ENCODE data around the gene XIRP1.

DNA sequence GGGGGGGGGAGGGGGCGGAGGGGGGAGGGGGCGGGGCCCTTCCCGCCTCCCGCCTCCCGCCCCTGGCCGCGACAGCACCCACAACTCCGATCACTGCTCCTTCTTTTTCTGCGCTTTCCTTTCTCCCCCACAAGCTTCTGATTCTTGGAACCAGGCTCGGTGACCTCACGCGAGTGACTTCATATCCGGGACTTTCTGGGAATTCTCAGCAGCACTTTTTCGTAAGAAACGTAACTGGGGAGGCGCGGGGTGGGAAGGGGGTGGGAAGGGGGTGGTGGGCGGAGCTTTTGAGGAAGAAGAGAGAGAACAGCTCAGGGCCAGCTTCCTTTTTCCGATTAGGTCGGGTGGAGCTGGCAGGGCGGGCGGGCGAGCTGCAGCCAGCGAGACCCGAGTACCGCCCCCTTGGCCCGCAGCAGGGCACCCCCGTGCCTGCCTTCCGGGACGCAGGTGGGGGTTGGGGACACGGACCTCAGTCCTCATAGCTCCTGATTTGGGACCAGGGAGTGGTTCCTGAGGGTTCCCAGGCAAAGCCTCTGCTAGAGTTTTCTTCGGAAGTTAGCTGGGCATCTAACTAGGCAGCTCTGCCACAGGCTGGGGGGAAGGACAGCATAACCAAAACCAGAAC, 14.6 kb downstream of the XIRP1 start:
- peak in 1 of 2 donors; percentile 46 for TF ChIP-seq POLR2A (IDR thresholded peaks at IDR 0.05)
- TF ChIP-seq, protein P1, sequence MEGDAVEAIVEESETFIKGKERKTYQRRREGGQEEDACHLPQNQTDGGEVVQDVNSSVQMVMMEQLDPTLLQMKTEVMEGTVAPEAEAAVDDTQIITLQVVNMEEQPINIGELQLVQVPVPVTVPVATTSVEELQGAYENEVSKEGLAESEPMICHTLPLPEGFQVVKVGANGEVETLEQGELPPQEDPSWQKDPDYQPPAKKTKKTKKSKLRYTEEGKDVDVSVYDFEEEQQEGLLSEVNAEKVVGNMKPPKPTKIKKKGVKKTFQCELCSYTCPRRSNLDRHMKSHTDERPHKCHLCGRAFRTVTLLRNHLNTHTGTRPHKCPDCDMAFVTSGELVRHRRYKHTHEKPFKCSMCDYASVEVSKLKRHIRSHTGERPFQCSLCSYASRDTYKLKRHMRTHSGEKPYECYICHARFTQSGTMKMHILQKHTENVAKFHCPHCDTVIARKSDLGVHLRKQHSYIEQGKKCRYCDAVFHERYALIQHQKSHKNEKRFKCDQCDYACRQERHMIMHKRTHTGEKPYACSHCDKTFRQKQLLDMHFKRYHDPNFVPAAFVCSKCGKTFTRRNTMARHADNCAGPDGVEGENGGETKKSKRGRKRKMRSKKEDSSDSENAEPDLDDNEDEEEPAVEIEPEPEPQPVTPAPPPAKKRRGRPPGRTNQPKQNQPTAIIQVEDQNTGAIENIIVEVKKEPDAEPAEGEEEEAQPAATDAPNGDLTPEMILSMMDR (IDR thresholded peaks at IDR 0.05) = no peak

Measured in Peyer's patch (tissue), 4 donors.